Measurements from ENCODE around the gene ITPKA.

The ITPKA gene

GRCh38 chr15:41492597-41493204, 973 bp upstream of the ITPKA start:
- Histone ChIP-seq H3K4me3 (replicated peaks; ENCODE audit: insufficient read depth, low read length) (no peak overlapping the region; the same call in 1 of the 2 replicates), H3K27ac (replicated peaks) (no peak overlapping the region), H3K27me3 (ENCODE audit: insufficient read depth, poor library complexity, severe bottlenecking) (peaks cover 51% of the 10 kb centered on the region)
- DNase-seq (ENCODE audit: low read depth in 1 of 2, low spot score in 1 of 2): no peak
- TF ChIP-seq REST (IDR thresholded peaks at IDR 0.05; ENCODE audit: insufficient replicate concordance, low read depth) (no peak), SPI1 (IDR thresholded peaks at IDR 0.05; ENCODE audit: borderline replicate concordance, low read depth) (no peak), CTCF (IDR thresholded peaks at IDR 0.05; ENCODE audit: insufficient read depth, low read length) (no peak), POLR2AphosphoS5 (IDR thresholded peaks at IDR 0.05; ENCODE audit: low read depth) (no peak)

GRCh38 chr15:41493902-41494189, 172 bp downstream of the ITPKA start:
- Histone ChIP-seq H3K27ac (replicated peaks) (no peak overlapping the region), H3K4me3 (replicated peaks; ENCODE audit: insufficient read depth, low read length) (peak overlapping the region; percentile 25), H3K27me3 (ENCODE audit: insufficient read depth, poor library complexity, severe bottlenecking) (peaks cover 51% of the 10 kb centered on the region)
- DNase-seq (ENCODE audit: low read depth in 1 of 2, low spot score in 1 of 2): no peak
- TF ChIP-seq POLR2AphosphoS5 (IDR thresholded peaks at IDR 0.05; ENCODE audit: low read depth) (no peak), CTCF (IDR thresholded peaks at IDR 0.05; ENCODE audit: insufficient read depth, low read length) (no peak), REST (IDR thresholded peaks at IDR 0.05; ENCODE audit: insufficient replicate concordance, low read depth) (no peak), SPI1 (IDR thresholded peaks at IDR 0.05; ENCODE audit: borderline replicate concordance, low read depth) (no peak), GABPA (IDR thresholded peaks at IDR 0.05; ENCODE audit: low read depth) (no peak)

GRCh38 chr15:41494190-41494921, 682 bp downstream of the ITPKA start:
- Histone ChIP-seq H3K27ac (replicated peaks) (no peak overlapping the region), H3K4me3 (replicated peaks; ENCODE audit: insufficient read depth, low read length) (peak overlapping the region; percentile 25), H3K27me3 (ENCODE audit: insufficient read depth, poor library complexity, severe bottlenecking) (peaks cover 56% of the 10 kb centered on the region)
- TF ChIP-seq SPI1 (IDR thresholded peaks at IDR 0.05; ENCODE audit: borderline replicate concordance, low read depth) (no peak), GABPA (IDR thresholded peaks at IDR 0.05; ENCODE audit: low read depth) (no peak), POLR2AphosphoS5 (IDR thresholded peaks at IDR 0.05; ENCODE audit: low read depth) (no peak), CTCF (IDR thresholded peaks at IDR 0.05; ENCODE audit: insufficient read depth, low read length) (no peak), REST (IDR thresholded peaks at IDR 0.05; ENCODE audit: insufficient replicate concordance, low read depth) (no peak)
- no peak for DNase-seq (ENCODE audit: low read depth in 1 of 2, low spot score in 1 of 2)
